MM.1S (cell line): ENCODE data around the gene SERPINI1.

Source experiments
- CTCF ChIP-seq: fragments of 300-600 bp; sonication (generic); IDR thresholded peaks from 2 replicates; pipeline ENCODE4 v1.5.1; 2016; ENCODE audit warnings: antibody characterized with exemption, low read length, mixed read lengths
- EZH2 ChIP-seq: fragments of 300-600 bp; sonication (generic); optimal IDR thresholded peaks from 2 replicates; pipeline ENCODE3; 2017; ENCODE audit warnings: low read depth, mild to moderate bottlenecking, antibody characterized with exemption, low read length, mixed read lengths

GRCh38 chr3:167712445-167712844 lies 23.1 kb upstream of the SERPINI1 start:
- no peak for TF ChIP-seq EZH2
- no peak for TF ChIP-seq CTCF
